ENCODE measurements around the gene NUDT13.

NUDT13 gene

DNA sequence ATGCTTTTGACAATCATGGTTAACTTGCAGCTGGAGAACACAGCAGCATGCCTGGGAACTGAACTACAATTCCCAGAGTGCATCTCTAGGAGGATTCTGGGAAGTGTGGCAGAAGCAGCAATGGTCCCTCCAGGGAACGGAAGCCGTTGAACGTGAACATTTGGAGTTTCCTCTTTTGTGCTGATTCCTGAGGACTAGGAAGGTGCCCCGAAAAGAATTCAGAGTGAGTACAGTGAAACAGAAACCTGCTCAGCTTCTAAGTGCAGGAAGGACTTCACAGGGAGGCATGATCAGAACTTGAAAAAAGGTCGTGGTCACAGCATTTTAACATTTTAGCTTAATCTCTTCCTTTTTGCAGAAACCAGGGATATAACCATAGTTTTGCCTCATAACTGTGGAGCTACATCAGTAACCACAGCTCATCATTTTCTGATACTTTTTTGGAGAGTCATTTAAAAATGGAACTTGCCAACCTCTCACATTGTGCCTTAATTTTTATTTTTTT lies at the start of gene NUDT13:
Gene NUDT13 (plus strand): TSS at position 111 of the 505 bp plus-strand sequence. CDS start 3,911 bp downstream, outside the sequence.
- peak; percentile 67 for DNase-seq (ENCODE audit: low spot score)

DNA sequence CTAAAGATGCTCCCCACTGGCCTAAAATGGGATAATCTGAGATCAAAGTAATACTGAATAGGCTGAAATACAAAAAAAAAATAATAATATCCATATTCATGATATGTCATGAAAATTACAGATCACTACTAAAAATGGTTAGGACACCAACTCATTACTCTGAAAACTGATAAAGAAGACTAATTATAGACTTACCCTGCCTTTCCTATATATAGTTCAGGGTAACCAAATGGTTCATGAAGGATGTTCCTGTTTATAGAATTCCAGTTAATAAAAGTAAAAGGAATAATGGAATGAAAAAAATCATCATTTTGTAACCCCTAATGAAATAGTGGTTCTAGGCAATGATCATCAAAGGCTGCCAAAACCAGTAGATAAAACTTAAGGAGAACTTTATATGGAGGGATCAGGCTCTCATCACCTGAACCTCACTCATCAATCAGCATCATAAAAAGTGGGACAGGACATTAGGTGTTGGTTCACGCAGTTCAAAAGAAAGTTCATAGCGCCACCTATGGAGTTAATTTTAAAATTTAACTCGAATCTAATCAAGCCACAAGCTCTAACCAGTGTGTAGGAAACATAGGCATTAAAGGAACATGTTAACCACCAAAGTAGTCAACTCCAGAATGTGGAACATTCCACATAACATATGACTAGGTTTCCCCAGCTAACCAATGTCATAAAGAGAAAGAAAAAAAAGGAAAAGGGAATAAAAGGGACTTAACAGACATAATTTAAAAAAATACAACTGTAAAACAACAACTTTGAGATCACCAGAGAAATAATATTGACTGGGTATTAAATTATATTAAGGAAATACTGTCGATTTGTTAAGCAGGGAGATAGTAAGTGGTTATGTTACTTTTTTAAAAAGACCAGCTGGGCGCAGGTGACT lies 49.3 kb upstream of the NUDT13 start:
- no peak for DNase-seq (ENCODE audit: low spot score)

DNA sequence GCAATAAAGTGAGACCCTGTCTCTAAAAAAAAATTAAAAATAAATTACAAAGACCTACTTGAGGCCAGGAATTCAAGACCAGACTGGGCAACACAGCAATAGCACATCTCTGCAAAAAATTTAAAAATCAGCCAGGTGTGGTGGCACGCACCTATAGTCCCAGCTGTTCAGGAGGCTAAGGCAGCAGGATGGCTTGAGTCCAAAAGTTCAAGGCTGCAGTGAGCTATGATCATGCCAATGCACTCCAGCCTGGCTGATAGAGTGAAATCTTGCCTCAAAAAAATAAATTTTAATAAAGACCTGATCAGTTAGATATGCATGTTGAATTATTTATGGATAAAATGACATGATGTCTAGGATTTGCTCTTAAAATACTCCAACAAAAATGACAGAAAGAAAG lies 48.5 kb upstream of the NUDT13 start:
- no peak for DNase-seq (ENCODE audit: low spot score)

DNA sequence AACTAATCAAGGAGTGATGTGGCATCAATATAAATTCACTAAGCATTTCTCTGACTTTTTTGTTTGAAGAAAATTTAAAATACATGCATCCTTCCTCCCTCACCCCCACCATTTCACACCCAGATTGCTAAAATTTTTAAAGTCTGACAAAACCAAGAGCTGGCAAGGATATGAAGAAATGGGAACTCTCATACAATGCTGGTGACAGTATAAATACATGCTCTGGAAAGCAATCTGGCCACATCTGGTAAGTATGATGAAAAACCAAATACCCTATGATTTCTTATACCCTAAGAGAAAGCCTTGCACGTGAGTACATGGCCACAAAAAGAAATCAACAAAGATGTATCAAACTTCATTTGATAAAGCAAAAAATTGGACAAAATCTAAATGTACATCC lies 44.8 kb upstream of the NUDT13 start:
- DNase-seq (ENCODE audit: low spot score) = no peak

DNA sequence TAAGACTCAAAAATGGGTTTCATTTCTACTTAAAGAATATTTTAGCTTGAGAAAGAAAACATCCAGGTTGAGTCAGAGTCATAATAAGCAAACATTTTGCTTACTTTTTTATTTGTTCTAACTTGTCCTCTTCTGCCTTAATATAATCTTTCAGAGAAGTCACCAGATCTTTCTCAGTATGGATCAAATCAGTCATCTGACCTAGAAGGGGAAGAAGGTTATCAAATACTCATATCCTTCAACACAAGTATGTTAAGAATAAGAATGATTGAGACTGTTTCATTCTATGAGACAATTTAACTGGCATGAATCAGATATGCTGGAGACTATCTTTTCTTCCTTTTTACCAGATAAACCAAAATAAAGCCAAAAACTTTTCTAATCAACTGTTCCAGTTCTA lies 36.6 kb upstream of the NUDT13 start:
- no peak for DNase-seq (ENCODE audit: low spot score)

DNA sequence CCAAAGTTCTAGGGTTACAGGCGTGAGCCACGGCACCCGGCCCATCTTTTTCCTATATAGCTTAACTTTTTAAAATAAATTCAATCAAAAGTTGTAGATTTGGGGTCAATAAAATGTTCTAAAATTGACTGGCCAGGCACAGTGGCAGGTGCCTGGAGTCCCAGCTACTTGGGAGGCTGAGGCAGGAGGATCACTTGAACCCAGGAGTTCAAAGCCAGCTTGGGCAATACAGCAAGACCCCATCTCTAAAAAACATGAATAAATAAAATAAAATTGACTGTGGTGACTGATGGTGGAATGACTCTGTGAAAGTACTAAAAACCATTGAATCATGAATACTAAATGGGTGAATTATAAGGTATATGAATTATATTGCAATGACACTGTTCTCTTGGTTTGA lies 34.4 kb upstream of the NUDT13 start:
- no peak for DNase-seq (ENCODE audit: low spot score)

DNA sequence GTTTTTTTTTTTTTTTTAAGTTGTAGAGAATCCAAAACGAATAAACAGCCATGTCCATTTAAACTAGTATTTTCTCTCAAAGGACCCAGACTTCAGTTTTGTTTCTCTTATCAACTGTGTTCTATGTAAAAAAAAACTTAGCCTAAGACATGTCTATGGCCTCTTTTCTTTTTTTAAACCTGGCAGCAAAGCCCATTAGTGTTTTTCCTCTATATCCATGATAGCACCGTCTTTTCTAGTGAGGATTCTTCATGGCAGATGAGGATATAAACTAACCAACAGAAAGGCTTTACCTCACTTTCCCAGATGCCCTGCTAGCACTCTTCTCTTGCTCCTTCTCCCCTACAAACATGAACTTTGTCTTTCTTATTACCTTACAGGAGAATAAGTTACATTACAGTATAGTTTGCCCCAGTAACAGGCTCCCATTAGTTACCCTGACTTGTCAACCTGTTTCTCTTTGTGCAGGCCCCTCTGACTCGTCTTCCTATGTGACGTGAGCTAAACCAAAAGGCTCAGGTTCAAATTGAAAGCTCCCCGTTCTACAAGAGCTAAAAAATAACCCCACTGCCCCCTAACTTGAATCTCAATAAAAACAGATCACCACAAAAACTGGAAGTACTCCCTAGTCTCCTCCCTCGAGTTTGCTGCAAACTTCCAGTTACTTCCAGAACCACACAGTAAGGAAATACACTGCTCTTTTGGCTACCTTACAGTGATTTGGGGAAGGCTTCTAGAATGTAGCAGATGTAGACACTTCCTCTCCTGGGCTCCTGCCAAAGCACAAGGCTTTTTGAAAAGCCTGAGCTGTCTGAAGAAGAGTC lies 33.7 kb upstream of the NUDT13 start:
- DNase-seq (ENCODE audit: low spot score) = peak; percentile 64

DNA sequence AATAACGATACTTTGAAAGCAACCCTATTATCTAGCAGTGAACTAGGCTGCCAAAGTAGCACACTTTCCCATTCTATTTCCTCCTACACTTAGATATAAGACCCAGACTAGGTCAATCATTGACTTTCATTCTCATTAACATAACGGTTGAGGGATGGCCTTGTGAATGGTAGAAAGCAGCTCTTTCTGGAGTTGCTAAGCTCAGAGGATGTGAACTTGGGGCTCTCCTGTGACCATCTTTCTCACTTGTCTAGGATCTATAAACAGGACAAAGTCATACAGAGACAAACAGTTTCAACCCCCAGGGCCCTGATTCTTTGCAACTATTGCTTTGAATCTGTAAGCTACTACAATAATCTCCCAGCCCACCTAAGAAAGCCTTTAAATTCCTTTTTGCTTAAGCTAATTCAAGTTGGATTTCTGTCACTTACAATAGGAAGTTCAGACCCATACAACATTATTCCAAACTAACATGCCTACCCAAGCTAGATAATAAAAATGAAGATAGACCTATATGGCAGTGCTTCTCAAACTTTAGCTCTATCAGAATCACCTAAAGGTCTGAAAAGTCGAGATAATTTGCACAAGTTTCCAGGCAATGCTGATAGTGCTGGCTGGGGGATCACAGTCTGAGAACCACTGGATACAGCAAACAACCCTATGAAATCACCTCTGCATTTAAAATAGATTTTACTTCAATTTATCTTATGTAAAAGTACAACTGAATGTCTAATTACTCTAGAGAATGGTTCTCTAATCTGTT lies 30.3 kb upstream of the NUDT13 start:
- DNase-seq (ENCODE audit: low spot score) = no peak

DNA sequence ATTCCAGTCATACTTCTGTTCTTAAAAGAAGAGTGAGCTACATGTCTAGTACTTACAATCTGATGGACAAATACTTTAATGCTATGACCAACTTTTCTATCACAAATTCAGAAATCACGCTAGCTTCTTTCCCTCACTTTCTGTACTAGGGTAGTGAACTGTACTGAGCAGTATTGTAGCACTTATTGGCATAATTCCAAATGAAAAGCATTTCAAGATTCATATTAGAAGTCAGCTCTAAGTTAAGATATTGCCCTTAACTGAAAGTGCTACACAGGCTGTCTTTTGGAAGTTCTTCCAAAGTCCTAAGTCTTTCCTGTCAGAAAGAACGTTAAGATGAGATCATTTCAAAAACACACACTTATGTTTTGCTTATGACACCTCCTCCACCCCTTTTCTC lies 27.0 kb upstream of the NUDT13 start:
- no peak for DNase-seq (ENCODE audit: low spot score)

DNA sequence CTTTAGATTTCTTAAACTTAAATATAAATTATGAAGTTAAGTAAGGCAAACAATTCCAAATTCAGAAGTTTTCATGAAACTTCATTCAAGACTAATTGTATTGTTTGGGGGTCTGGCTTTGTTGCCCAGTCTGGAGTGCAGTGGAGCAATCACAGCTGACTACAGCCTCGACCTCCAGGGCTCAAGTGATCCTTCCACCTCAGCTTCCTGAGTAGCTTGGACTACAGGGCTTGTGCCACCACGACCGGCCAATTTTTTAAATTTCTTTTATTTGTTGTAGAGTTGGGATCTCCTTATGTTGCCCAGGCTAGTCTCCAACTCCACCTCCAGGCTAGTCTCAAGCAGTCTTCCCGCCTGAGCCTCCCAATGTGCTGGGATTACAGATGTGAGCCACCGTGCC lies 26.0 kb upstream of the NUDT13 start:
- no peak for DNase-seq (ENCODE audit: low spot score)

DNA sequence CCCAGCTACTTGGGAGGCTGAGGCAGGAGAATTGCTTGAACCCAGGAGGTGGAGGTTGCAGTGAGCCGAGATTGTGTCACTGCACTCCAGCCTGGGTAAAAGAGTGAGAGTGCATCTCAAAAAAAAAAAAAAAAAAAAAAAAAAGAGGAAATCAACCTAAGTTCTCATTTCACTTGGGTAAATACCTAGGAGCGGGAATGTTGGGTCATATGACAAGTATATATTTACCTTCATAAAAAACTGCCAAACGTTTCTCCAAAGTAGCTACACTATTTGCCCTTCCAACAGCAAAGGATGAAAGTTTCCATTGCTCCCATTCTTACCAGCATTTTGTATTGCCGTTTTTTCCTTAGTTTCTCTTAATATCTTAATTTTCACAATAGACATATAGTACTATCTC lies 23.4 kb upstream of the NUDT13 start:
- no peak for DNase-seq (ENCODE audit: low spot score)

DNA sequence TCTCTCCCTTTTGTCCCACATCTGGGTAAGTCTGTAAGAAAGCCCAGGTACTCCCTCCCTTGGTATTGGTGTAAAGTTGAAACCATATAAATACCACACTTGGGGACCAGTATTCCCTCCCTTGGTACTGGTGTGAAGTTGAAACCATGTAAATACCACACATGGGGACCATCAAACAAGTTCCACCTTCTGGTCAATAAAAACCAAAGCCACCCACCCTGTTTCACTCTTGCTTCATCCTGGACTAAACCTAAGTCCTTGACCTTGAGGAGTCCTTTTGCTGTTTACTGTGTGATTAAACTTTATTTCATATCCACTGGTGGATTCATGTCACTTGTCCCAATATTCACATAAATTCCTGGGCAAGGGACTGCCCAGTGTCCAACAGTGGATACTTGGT lies 22.0 kb upstream of the NUDT13 start:
- DNase-seq (ENCODE audit: low spot score) = no peak

DNA sequence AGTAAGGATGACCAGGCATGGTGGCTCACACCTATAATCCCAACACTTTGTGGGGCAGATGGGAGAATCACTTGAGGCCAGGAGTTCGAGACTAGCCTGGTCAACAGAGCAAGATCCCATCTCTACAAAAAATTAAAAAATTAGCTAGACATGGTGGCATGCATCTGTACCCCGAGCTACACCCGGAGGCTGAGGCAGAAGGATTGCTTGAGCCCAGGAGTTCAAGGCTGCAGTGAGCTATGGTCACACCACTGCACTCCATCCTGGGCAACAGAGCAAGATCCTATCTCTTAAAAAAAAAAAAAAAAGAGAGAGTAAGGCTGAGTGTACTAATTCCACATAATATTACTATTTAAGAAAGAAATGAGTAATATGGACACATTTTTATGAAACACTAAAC lies 17.4 kb upstream of the NUDT13 start:
- no peak for DNase-seq (ENCODE audit: low spot score)

DNA sequence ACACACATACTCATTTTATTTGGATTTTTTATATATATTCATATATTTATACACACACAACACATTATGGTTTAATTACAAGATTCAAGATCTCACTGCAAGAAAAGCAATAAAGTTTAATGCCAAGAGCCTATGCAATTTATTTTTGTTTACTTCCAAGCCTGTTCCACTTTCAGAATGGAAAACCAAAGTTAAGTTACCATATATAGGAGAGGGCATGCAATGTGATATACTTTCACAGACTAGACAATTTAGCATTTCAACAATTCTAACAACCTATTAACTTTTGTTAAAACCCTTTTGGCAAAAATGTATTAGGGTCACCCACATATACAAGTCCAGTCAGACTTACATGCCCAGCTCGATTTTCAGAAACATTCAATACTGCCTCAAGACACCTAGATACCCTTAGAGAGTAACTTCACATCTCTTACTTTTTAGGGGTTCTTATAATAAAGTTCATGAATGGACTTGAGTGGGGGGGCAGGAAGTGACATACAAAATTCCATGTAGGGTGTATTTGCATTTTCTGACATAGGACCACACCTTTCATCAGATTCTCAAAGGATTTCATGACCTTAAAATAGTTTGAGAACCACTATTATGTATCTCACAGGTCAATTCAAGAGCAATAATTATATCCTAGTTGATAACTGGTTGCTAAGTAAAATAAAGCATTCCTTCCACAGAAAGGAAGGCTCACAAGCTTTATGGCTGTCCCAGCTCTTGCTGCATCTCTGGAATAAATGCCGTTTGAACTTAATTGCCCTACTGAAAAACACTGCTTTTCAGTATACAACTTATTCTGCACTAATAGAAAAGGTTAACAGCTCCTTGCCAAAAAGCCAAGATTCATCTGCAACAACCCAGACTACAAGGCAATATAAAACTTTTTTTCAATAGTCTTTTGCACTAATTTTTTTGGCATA lies 16.1 kb upstream of the NUDT13 start:
- DNase-seq (ENCODE audit: low spot score) = no peak

DNA sequence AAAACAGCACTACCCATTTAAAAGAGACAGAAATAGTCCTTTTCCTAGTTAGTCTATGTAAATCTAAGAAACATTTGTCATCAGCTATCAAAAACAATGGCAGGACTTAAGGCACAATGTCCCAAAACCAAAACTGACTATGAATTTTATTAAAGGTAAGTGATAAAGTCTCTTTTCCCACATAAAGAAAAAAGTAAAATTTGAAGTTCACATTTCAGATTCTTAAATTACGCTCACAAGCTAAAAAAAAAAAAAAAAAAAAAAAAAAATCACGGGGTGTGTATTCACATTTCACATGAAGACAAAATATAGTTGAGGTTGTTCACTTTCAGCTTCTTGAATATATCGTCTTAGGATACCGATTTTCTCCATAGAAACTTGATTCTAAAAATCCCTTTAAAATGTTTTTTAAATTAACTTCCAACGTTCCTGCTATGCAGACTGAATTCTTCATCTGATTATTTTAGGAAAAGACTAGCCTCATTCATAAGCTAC lies 15.2 kb upstream of the NUDT13 start:
- no peak for DNase-seq (ENCODE audit: low spot score)

DNA sequence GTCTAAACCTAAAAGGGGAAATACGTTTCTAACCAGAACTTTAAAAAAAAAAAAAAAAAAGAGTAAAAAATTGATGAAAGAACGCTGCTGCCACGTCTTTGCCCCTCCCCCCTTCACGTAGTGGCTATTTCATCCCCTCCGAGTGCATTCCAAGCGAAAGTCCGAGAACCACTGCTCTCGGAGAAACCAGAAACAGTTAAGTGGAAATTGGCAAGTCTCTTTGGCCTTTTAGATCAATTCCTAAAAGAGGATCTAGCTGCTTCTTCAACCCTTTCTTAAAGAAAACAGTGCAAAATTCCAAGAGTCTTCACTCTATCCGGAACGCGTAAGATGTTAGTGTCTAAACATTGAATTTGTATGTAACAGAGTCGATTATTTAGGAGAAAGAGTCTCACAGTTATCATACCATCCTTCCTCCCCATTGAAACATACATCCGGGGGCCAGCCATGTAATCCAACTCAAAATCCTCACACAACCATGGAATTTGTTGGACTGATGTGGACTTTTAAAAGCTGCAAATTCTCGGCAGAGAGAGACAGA lies 14.7 kb upstream of the NUDT13 start:
- peak; percentile 81 for DNase-seq (ENCODE audit: low spot score)

DNA sequence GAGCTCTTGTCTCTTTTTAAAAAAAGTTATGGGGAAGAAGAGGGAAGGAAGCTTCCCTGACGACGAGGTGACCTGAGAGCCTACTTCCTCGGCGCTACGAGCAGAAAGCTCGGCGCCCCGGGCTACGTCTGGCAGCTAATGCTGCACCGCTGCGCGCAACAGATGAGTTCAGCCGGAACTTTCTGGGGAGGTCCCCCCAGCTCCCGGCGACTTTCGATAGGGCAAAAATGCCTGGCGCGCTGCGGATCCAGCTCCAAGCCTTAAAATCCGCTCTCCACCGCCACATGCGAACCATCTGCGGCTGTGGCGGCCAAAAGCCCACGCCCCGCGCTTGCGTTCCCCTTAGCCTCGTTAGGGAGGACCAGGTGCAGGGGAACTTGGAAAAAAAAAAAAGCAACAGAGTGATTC lies 14.2 kb upstream of the NUDT13 start:
- DNase-seq (ENCODE audit: low spot score) = peak; percentile 85

DNA sequence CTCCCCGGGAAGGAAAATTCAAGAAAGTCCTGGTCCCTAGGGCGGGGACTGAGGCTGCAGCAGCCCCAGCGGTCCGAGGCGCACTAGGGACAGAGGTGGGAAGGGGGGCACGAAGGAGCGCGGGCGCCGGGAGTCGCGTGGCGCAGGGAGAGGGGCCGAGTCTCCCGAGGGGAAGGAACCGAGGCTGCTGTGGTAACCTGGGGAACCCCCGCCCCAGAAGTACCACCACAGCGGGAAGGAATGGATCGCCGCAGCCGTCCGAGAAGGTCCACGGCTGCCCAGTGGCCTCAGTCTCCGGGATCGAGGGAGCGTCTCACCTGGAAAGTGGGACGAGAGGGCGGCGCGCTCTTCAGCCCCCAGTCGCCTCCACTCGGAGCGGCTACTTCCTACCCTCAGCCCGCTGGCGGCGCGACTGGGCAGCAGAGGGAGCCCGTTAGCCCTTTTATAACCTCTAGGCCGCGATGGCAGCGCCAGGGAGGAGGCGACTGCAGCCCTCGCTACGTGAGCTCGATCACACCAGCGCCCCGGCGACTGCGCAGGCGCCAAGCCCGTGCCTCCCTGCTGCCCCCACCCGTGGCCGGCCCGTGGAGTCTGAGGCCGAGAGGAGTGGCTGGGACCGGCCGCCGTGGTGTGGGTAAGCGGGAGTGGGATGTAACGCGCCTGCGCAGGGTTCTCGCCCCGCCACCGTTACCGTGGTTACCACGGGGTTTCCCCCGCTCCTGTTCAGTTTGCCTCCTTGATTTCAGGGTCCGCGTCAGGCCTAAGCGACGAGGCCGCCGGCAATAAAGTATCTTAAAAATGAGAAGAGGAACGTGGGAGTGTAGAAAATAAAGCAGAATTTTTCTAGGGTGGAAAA lies 13.6 kb upstream of the NUDT13 start, which contains the start of gene P4HA1:
Gene P4HA1 (minus strand): TSS at position 418 of the 856 bp plus-strand sequence. CDS start 21,983 bp downstream, outside the sequence.
- DNase-seq (ENCODE audit: low spot score) = peak; percentile 99

DNA sequence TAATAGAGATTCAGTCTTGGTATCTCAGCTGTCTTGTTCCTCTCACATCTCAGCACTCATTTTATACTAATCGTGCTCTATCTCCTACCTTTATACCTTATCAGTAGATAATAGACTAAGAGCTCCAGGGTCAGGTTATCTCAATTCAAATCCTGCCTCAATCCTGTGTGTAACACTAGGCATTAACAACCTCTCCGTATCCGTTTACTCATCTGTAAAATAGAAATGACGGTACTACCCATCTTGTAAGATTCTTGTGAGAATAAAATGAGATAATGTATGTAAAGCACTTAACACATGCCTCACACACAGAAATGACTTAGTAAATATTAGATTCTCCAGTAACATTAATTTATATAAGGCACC lies 13.0 kb upstream of the NUDT13 start:
- DNase-seq (ENCODE audit: low spot score) = no peak

DNA sequence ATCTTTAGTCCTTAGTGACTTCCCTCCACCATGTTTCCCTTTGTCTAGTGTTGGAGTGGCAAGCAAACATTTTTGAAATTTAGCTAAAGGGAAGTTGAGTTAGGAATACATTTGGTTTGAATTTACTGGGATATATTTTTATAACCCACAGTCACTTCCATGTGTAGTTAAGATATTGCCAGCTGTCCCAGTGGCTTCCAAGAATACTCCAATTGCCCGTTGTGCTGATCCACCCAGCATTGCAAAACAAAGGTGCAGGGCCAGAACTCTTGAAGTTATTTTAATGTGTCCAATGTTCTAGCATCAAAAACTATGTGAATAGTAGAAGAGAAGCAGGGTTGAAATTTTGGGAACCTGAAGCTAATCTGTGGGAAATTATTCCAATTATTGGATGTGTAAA lies 11.1 kb upstream of the NUDT13 start:
- DNase-seq (ENCODE audit: low spot score) = no peak

Data from left forelimb (tissue), 1 donor.